HepG2 (cell line): ENCODE results near the gene PAK1. TPM values are rescaled to one million over a fixed set of nuclear protein-coding genes. Genes with fewer than 3 reads are reported as not detected.

ENCODE experiments used
- ARHGAP35 ChIP-seq: sonication (generic); formaldehyde crosslinking; IDR thresholded peaks from 2 replicates; pipeline ENCODE4 v1.9.0; 2022; ENCODE audit warnings: mild to moderate bottlenecking, inconsistent platforms, moderate library complexity, missing genetic modification reagents, borderline replicate concordance
- CENPX ChIP-seq: sonication (generic); formaldehyde crosslinking; IDR thresholded peaks from 2 replicates; pipeline ENCODE4 v1.9.0; 2021; ENCODE audit warnings: mild to moderate bottlenecking, missing genetic modification reagents, moderate library complexity
- KMT2B ChIP-seq: IDR thresholded peaks from 2 replicates; pipeline ENCODE4 v1.6.1; 2016; ENCODE audit warnings: missing genetic modification reagents, missing compliant biosample characterization
- MAX ChIP-seq: IDR thresholded peaks from 2 replicates; pipeline ENCODE4 v1.6.1; 2012; ENCODE audit warnings: inconsistent platforms
- MED13 ChIP-seq: sonication (generic); formaldehyde crosslinking; IDR thresholded peaks from 2 replicates; pipeline ENCODE4 v1.5.0; 2020; ENCODE audit warnings: missing genetic modification reagents
- MTF2 ChIP-seq: sonication (generic); formaldehyde crosslinking; IDR thresholded peaks from 2 replicates; pipeline ENCODE4 v1.5.0; 2020; ENCODE audit warnings: missing genetic modification reagents, borderline replicate concordance
- NFKB2 ChIP-seq: sonication (generic); formaldehyde crosslinking; IDR thresholded peaks from 2 replicates; pipeline ENCODE4 v1.4.0; 2020; ENCODE audit warnings: missing genetic modification reagents, borderline replicate concordance
- PLRG1 ChIP-seq: fragments of 450-650 bp; conservative IDR thresholded peaks from 2 replicates; pipeline ENCODE4 v1.6.1; 2016
- POLR2AphosphoS2 ChIP-seq: IDR thresholded peaks from 2 replicates; pipeline ENCODE4 v1.6.1; 2011; ENCODE audit warnings: low read depth, low read length, improper control_type of control experiment
- SIX4 ChIP-seq: sonication (generic); formaldehyde crosslinking; IDR thresholded peaks from 2 replicates; pipeline ENCODE4 v1.4.0; 2020; ENCODE audit warnings: missing genetic modification reagents
- SNAPC2 ChIP-seq: sonication (generic); formaldehyde crosslinking; IDR thresholded peaks from 2 replicates; pipeline ENCODE4 v1.8.1; 2022; ENCODE audit warnings: mild to moderate bottlenecking, missing genetic modification reagents
- SRSF1 ChIP-seq: fragments of 200-400 bp; formaldehyde crosslinking; optimal IDR thresholded peaks from 2 replicates; pipeline ENCODE3; 2017; ENCODE audit warnings: mild to moderate bottlenecking, low read depth, low read length, moderate library complexity
- ZNF329 ChIP-seq: sonication (generic); formaldehyde crosslinking; IDR thresholded peaks from 2 replicates; pipeline ENCODE4 v1.9.0; 2021; ENCODE audit warnings: low read depth, mild to moderate bottlenecking, missing genetic modification reagents
- ZNF333 ChIP-seq: sonication (generic); formaldehyde crosslinking; IDR thresholded peaks from 2 replicates; pipeline ENCODE4 v1.4.0; 2020; ENCODE audit warnings: mild to moderate bottlenecking, missing genetic modification reagents, borderline replicate concordance
- ZNF468 ChIP-seq: sonication (generic); formaldehyde crosslinking; IDR thresholded peaks from 2 replicates; pipeline ENCODE4 v1.8.0; 2022; ENCODE audit warnings: mild to moderate bottlenecking, moderate library complexity, missing genetic modification reagents
- ZNF564 ChIP-seq: sonication (generic); formaldehyde crosslinking; IDR thresholded peaks from 2 replicates; pipeline ENCODE4 v1.8.1; 2023; ENCODE audit warnings: mild to moderate bottlenecking, missing genetic modification reagents
- ZNF646 ChIP-seq: sonication (generic); formaldehyde crosslinking; IDR thresholded peaks from 2 replicates; pipeline ENCODE4 v1.9.0; 2021; ENCODE audit warnings: mild to moderate bottlenecking, missing genetic modification reagents
- ZNF670 ChIP-seq: sonication (generic); formaldehyde crosslinking; IDR thresholded peaks from 2 replicates; pipeline ENCODE4 v1.8.0; 2022; ENCODE audit warnings: mild to moderate bottlenecking, missing genetic modification reagents, borderline replicate concordance
- ZNF710 ChIP-seq: sonication (generic); formaldehyde crosslinking; IDR thresholded peaks from 2 replicates; pipeline ENCODE4 v1.5.0; 2020; ENCODE audit warnings: mild to moderate bottlenecking, missing genetic modification reagents, borderline replicate concordance
- polyA plus RNA-seq, 8 experiments: library from polyadenylated mRNA; depleted of rRNA in 3 of 8; stranded (reverse) in 7 of 8; unstranded in 1 of 8; fragments of >200 nt; fragmentation: Illumina TruSeq in 4 of 8; extraction: Trizol in 4 of 8; gene quantifications; 2 replicates each; pipeline versions ENCODE4 v1.2.1 to v1.2.3, GENCODE V29; 2011 to 2016; ENCODE audit warnings: low read depth in 4 of 8, missing spikeins in 1 of 8, mixed read lengths in 1 of 8; ENCODE audit not compliant: insufficient read depth in 1 of 8
- total RNA-seq, 5 experiments: library from RNA; depleted of rRNA; stranded (reverse); fragments of >200 nt; fragmentation: Illumina TruSeq; extraction: Trizol; gene quantifications; 2 replicates each; pipeline ENCODE4 v1.2.3, GENCODE V29; 2016; ENCODE audit warnings: low read depth in 1 of 5
- TF ChIP-seq, protein P1 (sequence below): sonication (generic); formaldehyde crosslinking; IDR thresholded peaks from 2 replicates; pipeline ENCODE4 v1.8.1; 2022; ENCODE audit warnings: mild to moderate bottlenecking, missing genetic modification reagents

PAK1 gene
- total and polyA plus RNA-seq, 2 of the 13 experiments (the other 11 are each of a cell fraction or from before 2014, with no cell fraction given) = 1.5 to 4.3 TPM

GRCh38 chr11:77473801-77474683 lies at the start of gene PAK1 (continued):
- TF ChIP-seq MAX (peak; percentile 50; the same call in 1 of the 2 replicates), ZNF333 (CRISPR knock-in tag) (no peak), KMT2B (0 out of 2 replicates have a peak, but pooled peaks have one; percentile 44), ZNF468 (CRISPR knock-in tag) (no peak), MED13 (CRISPR knock-in tag) (0 out of 2 replicates have a peak, but pooled peaks have one; percentile 22), PLRG1 (no peak), ZNF646 (no peak), NFKB2 (CRISPR knock-in tag) (0 out of 2 replicates have a peak, but pooled peaks have one; percentile 30), SRSF1 (no peak), SIX4 (CRISPR knock-in tag) (no peak), ZNF670 (CRISPR knock-in tag) (peak; percentile 48; the same call in 1 of the 2 replicates), ARHGAP35 (no peak), POLR2AphosphoS2 (no peak), ZNF564 (CRISPR knock-in tag) (no peak), ZNF710 (no peak), ZNF329 (CRISPR knock-in tag) (0 out of 2 replicates have a peak, but pooled peaks have one; percentile 45), MTF2 (no peak), CENPX (CRISPR knock-in tag) (no peak), SNAPC2 (CRISPR knock-in tag) (no peak)
- TF ChIP-seq, protein P1, sequence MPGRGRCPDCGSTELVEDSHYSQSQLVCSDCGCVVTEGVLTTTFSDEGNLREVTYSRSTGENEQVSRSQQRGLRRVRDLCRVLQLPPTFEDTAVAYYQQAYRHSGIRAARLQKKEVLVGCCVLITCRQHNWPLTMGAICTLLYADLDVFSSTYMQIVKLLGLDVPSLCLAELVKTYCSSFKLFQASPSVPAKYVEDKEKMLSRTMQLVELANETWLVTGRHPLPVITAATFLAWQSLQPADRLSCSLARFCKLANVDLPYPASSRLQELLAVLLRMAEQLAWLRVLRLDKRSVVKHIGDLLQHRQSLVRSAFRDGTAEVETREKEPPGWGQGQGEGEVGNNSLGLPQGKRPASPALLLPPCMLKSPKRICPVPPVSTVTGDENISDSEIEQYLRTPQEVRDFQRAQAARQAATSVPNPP (CRISPR knock-in tag) = no peak
